Gastroesophageal sphincter (tissue), 4 donors: ENCODE results near the gene ELK4. TPM values are rescaled to one million over a fixed set of nuclear protein-coding genes. Genes with fewer than 3 reads are reported as not detected.

Experiments used
- ATAC-seq: fragments of 150-250 bp; one replicate; pipeline ENCODE4 v1.9.1; 2016; ENCODE audit warnings: mild to moderate bottlenecking, moderate library complexity
- H3K27ac ChIP-seq, 4 donors: fragments of 200-600 bp; sonication (generic) in 3 of 4; 1 replicate in 3 of 4; 2 replicates in 1 of 4; pipeline ENCODE4 v1.5.1; 2016 to 2019
- H3K27me3 ChIP-seq: fragments of 200-600 bp; sonication (generic); one replicate; pipeline ENCODE4 v1.5.1; 2019
- H3K36me3 ChIP-seq, 2 donors: fragments of 200-600 bp; sonication (generic); one replicate each; pipeline ENCODE4 v1.5.1; 2019; ENCODE audit warnings: control low read depth in 1 of 2
- H3K4me1 ChIP-seq, 3 donors: fragments of 200-600 bp; sonication (generic); 1 replicate in 2 of 3; 2 replicates in 1 of 3; pipeline ENCODE4 v1.5.1; 2016 to 2019; ENCODE audit warnings: control low read depth in 2 of 3
- H3K4me3 ChIP-seq, 2 donors: fragments of 200-600 bp; sonication (generic); one replicate each; pipeline ENCODE4 v1.5.1; 2019; ENCODE audit warnings: mild to moderate bottlenecking in 1 of 2, moderate library complexity in 1 of 2
- H3K9me3 ChIP-seq, 3 donors: fragments of 200-600 bp; sonication (generic); one replicate each; pipeline ENCODE4 v1.5.1; 2017 to 2019; ENCODE audit warnings: control low read depth in 2 of 3
- CTCF ChIP-seq, 4 experiments: fragments of 200-600 bp in 2 of 4; fragments of 450-650 bp in 2 of 4; sonication (generic) in 1 of 4; IDR thresholded peaks; one replicate each; pipeline ENCODE4 v1.5.1; 2017 to 2019; ENCODE audit warnings: antibody characterized with exemption in 4 of 4, mild to moderate bottlenecking in 2 of 4, moderate library complexity in 2 of 4
- EP300 ChIP-seq: sonication (generic); formaldehyde crosslinking; IDR thresholded peaks from one replicate; pipeline ENCODE4 v1.6.1; 2017; ENCODE audit warnings: antibody characterized with exemption, mild to moderate bottlenecking
- POLR2A ChIP-seq, 2 donors: fragments of 450-650 bp; IDR thresholded peaks; one replicate each; pipeline ENCODE4 v1.6.1; 2017; ENCODE audit warnings: antibody characterized with exemption in 2 of 2, mild to moderate bottlenecking in 2 of 2, moderate library complexity in 1 of 2
- POLR2AphosphoS5 ChIP-seq: sonication (generic); formaldehyde crosslinking; IDR thresholded peaks from one replicate; pipeline ENCODE4 v1.6.1; 2017; ENCODE audit warnings: antibody characterized with exemption
- WGBS, 2 donors: methylation state at CpG; one replicate each; pipeline ENCODE4 v1.1.5; 2018; ENCODE audit warnings: low coverage in 1 of 2; 5-methylcytosine and 5-hydroxymethylcytosine counted together
- total RNA-seq, 4 donors: library from RNA; depleted of rRNA; stranded (reverse); fragments of >200 nt; gene quantifications; one replicate each; pipeline ENCODE4 v1.1.0, GENCODE V29; 2016

ELK4 gene
- total RNA-seq, 4 donors from 2014 or later, result 23.2 to 24.6 (median 23.6) TPM

DNA sequence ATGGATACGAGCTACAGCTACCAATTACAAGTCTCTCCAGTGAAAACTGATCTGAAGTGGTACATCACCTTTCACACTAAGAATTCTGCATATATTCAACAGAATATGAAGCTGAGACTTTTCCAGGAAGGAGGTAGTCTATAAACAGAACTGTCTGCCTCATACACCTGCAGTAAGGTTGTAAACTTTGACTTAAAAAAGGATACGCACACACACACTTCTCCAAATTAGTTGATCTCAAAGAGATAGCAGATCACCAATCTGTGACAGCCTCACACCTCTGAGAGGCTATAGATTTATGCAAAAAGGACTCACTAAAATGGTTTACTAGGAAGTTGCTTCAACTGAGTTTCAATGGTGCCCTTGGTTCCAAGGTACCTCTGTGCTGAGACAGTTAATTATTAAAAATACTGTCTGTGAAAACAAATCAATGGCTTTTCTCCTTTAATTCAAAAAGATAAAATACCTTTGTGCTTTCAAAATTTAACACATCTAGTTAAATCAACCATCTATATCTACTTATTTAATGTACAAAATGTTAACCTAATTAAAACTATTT, 17.9 kb downstream of the ELK4 start:
- WGBS, 2 donors, result 75 to 88% methylated on average over 2 of the region's 2 CpGs
- ATAC-seq, result no peak
- H3K36me3 ChIP-seq, result peaks cover 3 to 68% of the 10 kb centered on the region in 2 donors
- H3K27ac ChIP-seq, result no peak overlapping the region
- H3K9me3 ChIP-seq, result no peaks in the 10 kb centered on the region
- no peaks in the 10 kb centered on the region for H3K27me3 ChIP-seq
- H3K4me1 ChIP-seq, result peaks cover 0 to 5% (median 2%) of the 10 kb centered on the region in 3 donors
- H3K4me3 ChIP-seq, result no peak overlapping the region
- no peak for TF ChIP-seq POLR2A (IDR thresholded peaks at IDR 0.05)
- TF ChIP-seq EP300, result no peak
- no peak for TF ChIP-seq POLR2AphosphoS5
- TF ChIP-seq CTCF (IDR thresholded peaks at IDR 0.05), result no peak

- Histone ChIP-seq H3K27ac (no peak overlapping the region), H3K4me1 (peaks cover 0 to 5% (median 2%) of the 10 kb centered on the region in 3 donors), H3K4me3 (no peak overlapping the region), H3K36me3 (peaks cover 3 to 55% of the 10 kb centered on the region in 2 donors), H3K9me3 (no peaks in the 10 kb centered on the region), H3K27me3 (no peaks in the 10 kb centered on the region)
- WGBS, 2 donors, result 71 to 89% methylated on average over 1 of the region's 1 CpG
- TF ChIP-seq EP300 (no peak), CTCF (IDR thresholded peaks at IDR 0.05) (no peak), POLR2AphosphoS5 (no peak), POLR2A (IDR thresholded peaks at IDR 0.05) (no peak)
- no peak for ATAC-seq
These were observed 19.3 kb downstream of the ELK4 start for GRCh38 chr1:205612556-205612955.

- Histone ChIP-seq H3K4me1 (peaks cover 0 to 5% (median 2%) of the 10 kb centered on the region in 3 donors), H3K27me3 (no peaks in the 10 kb centered on the region), H3K36me3 (peaks cover 3 to 52% of the 10 kb centered on the region in 2 donors), H3K4me3 (no peak overlapping the region), H3K27ac (no peak overlapping the region), H3K9me3 (no peaks in the 10 kb centered on the region)
- WGBS, 2 donors, result 87 to 88% methylated on average over 3 of the region's 3 CpGs
- TF ChIP-seq EP300, result no peak
- TF ChIP-seq POLR2AphosphoS5, result no peak
- TF ChIP-seq CTCF (IDR thresholded peaks at IDR 0.05), result no peak
- no peak for TF ChIP-seq POLR2A (IDR thresholded peaks at IDR 0.05)
- no peak for ATAC-seq
These were observed 19.7 kb downstream of the ELK4 start for GRCh38 chr1:205612104-205612503.

GRCh38 chr1:205610901-205611466, 20.8 kb downstream of the ELK4 start:
- WGBS, 2 donors, result 72 to 77% methylated on average over 3 of the region's 3 CpGs
- peaks cover 0 to 5% (median 2%) of the 10 kb centered on the region in 3 donors for H3K4me1 ChIP-seq
- H3K36me3 ChIP-seq, result peaks cover 0 to 50% of the 10 kb centered on the region in 2 donors
- no peak overlapping the region for H3K4me3 ChIP-seq
- ATAC-seq, result no peak
- no peaks in the 10 kb centered on the region for H3K27me3 ChIP-seq
- no peak overlapping the region for H3K27ac ChIP-seq
- H3K9me3 ChIP-seq, result no peaks in the 10 kb centered on the region
- TF ChIP-seq CTCF (IDR thresholded peaks at IDR 0.05) (no peak), POLR2AphosphoS5 (no peak), POLR2A (IDR thresholded peaks at IDR 0.05) (no peak), EP300 (no peak)

GRCh38 chr1:205610036-205610435, 21.8 kb downstream of the ELK4 start:
- no peak for ATAC-seq
- WGBS, 2 donors, result 45 to 63% methylated on average over 1 to 2 of the region's 2 CpGs
- Histone ChIP-seq H3K4me3 (no peak overlapping the region), H3K36me3 (peaks cover 0 to 47% of the 10 kb centered on the region in 2 donors), H3K27ac (no peak overlapping the region), H3K27me3 (no peaks in the 10 kb centered on the region), H3K4me1 (peaks cover 0 to 5% (median 2%) of the 10 kb centered on the region in 3 donors), H3K9me3 (no peaks in the 10 kb centered on the region)
- TF ChIP-seq POLR2AphosphoS5, result no peak
